Measurements from ENCODE around the gene CSNK1G2. TPM values are rescaled to one million over a fixed set of nuclear protein-coding genes. Genes with fewer than 3 reads are reported as not detected.

The CSNK1G2 gene
- polyA plus RNA-seq, 1 donor from 2014 or later, result 110 TPM

- Histone ChIP-seq H3K79me2 (replicated peaks; ENCODE audit: insufficient read depth, low read length) (peaks cover 6% of the 10 kb centered on the region), H3K36me3 (ENCODE audit: insufficient read depth, low read length) (no peaks in the 10 kb centered on the region), H3K9me2 (ENCODE audit: insufficient read depth, low read length) (no peaks in the 10 kb centered on the region), H3K27ac (ENCODE audit: low read length) (no peak overlapping the region), H3F3A (ENCODE audit: insufficient read depth, low read length, poor library complexity, severe bottlenecking) (no peaks in the 10 kb centered on the region), H3K9ac (ENCODE audit: low read length) (no peak overlapping the region), H3K4me3 (ENCODE audit: low read length) (no peak overlapping the region), H3K4me2 (ENCODE audit: low read length) (no peak overlapping the region), H2AFZ (ENCODE audit: low read depth, low read length) (no peak overlapping the region), H4K20me1 (ENCODE audit: insufficient read depth) (no peaks in the 10 kb centered on the region), H3K9me3 (ENCODE audit: low read length) (no peaks in the 10 kb centered on the region), H3K27me3 (ENCODE audit: insufficient read depth, low read depth, low read length) (no peaks in the 10 kb centered on the region)
- TF ChIP-seq REST (IDR thresholded peaks at IDR 0.05; ENCODE audit: borderline replicate concordance), result no peak
- no peak for TF ChIP-seq EP300 (conservative IDR thresholded peaks at IDR 0.05; ENCODE audit: poor library complexity, severe bottlenecking)
- TF ChIP-seq POLR2AphosphoS5 (IDR thresholded peaks at IDR 0.05), result no peak
Observed at GRCh38 chr19:1969176-1970002, 28.4 kb downstream of the CSNK1G2 start.

GRCh38 chr19:1970003-1970805, 29.2 kb downstream of the CSNK1G2 start:
- Histone ChIP-seq H3K4me3 (ENCODE audit: low read length) (no peak overlapping the region), H4K20me1 (ENCODE audit: insufficient read depth) (no peaks in the 10 kb centered on the region), H3K79me2 (replicated peaks; ENCODE audit: insufficient read depth, low read length) (peaks cover 4% of the 10 kb centered on the region), H3K9me2 (ENCODE audit: insufficient read depth, low read length) (no peaks in the 10 kb centered on the region), H3K27ac (ENCODE audit: low read length) (no peak overlapping the region), H3K9me3 (ENCODE audit: low read length) (no peaks in the 10 kb centered on the region), H2AFZ (ENCODE audit: low read depth, low read length) (no peak overlapping the region), H3K9ac (ENCODE audit: low read length) (no peak overlapping the region), H3K36me3 (ENCODE audit: insufficient read depth, low read length) (no peaks in the 10 kb centered on the region), H3F3A (ENCODE audit: insufficient read depth, low read length, poor library complexity, severe bottlenecking) (no peaks in the 10 kb centered on the region), H3K27me3 (ENCODE audit: insufficient read depth, low read depth, low read length) (no peaks in the 10 kb centered on the region), H3K4me2 (ENCODE audit: low read length) (no peak overlapping the region)
- TF ChIP-seq EZH2 (IDR thresholded peaks at IDR 0.05; ENCODE audit: borderline replicate concordance, insufficient read depth, low read length, poor library complexity, severe bottlenecking) (no peak), EP300 (conservative IDR thresholded peaks at IDR 0.05; ENCODE audit: poor library complexity, severe bottlenecking) (no peak), REST (IDR thresholded peaks at IDR 0.05; ENCODE audit: borderline replicate concordance) (no peak), SMC3 (conservative IDR thresholded peaks at IDR 0.05; ENCODE audit: poor library complexity) (no peak), RAD21 (conservative IDR thresholded peaks at IDR 0.05) (no peak), POLR2AphosphoS5 (IDR thresholded peaks at IDR 0.05) (no peak), TAF1 (IDR thresholded peaks at IDR 0.05; ENCODE audit: low read depth) (no peak), MXI1 (conservative IDR thresholded peaks at IDR 0.05; ENCODE audit: poor library complexity, severe bottlenecking) (no peak), CTCF (IDR thresholded peaks at IDR 0.05; ENCODE audit: poor library complexity, severe bottlenecking) (no peak)

Data from neural cell (in vitro differentiated cells).